GM12801 (cell line): ENCODE data around the gene AAK1.

ENCODE experiments used
- TF ChIP-seq, protein P1 (sequence below): IDR thresholded peaks from one replicate; pipeline ENCODE4 v1.5.1; 2011; ENCODE audit warnings: control low read depth; ENCODE audit not compliant: insufficient read length; ENCODE audit errors: extremely low read depth

AAK1 gene

DNA sequence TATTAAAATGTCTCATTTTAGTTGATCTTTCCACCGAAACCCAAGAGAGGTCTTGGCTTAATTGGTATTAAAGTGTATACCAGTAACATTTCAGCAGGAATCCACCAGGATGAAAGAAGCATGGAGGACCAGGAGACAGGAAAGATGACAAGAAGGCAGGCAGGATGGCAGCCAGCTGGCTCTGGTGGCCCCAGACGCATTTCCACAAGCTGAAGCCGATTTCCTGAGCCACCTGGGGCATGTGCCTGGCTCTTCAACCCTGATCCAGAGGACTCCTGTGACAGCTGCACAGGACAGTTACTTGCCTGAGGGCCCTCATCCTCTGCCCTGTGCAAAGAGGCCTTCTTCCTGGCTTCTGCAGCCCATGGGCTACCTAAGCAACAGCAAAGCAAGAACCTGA, 149.4 kb downstream of the AAK1 start:
- TF ChIP-seq, protein P1, sequence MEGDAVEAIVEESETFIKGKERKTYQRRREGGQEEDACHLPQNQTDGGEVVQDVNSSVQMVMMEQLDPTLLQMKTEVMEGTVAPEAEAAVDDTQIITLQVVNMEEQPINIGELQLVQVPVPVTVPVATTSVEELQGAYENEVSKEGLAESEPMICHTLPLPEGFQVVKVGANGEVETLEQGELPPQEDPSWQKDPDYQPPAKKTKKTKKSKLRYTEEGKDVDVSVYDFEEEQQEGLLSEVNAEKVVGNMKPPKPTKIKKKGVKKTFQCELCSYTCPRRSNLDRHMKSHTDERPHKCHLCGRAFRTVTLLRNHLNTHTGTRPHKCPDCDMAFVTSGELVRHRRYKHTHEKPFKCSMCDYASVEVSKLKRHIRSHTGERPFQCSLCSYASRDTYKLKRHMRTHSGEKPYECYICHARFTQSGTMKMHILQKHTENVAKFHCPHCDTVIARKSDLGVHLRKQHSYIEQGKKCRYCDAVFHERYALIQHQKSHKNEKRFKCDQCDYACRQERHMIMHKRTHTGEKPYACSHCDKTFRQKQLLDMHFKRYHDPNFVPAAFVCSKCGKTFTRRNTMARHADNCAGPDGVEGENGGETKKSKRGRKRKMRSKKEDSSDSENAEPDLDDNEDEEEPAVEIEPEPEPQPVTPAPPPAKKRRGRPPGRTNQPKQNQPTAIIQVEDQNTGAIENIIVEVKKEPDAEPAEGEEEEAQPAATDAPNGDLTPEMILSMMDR: no peak

DNA sequence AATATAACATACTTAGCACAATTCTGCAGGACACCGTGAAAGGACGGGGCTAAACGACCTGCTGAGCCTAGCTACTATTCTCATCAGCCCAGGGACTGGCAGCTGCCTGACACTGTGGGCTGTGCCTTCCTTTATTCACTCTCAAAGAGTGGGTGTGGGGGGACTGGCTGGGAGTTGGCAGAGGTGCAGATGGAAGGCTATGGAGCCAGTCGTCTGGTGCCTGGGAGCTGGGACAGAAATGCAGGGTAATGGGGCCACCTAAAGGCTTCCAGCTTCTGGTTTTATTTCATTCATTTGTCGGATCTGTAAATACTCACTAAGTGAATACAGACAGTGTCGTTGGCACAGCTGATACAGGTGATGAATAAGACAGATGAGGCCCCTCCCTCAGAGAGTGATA, 150.3 kb downstream of the AAK1 start:
- TF ChIP-seq, protein P1: no peak

DNA sequence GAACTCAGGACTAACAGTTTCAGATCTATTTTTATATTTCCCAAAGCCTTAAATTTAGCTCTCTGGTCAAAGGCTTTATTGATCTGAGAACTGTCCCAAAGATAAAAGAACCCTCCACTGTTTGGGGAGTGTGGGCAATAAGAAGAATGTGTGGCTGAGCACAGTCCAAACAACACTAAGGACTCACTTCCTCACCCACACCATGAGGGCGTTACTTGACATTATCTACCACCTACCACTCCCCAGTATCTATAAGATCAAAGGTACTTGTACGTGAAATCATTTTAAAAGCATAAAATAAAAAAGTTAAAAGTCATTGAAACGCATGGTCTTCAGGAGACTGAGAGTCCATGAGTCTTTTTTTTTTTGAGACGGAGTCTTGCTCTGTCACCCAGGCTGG, 151.7 kb downstream of the AAK1 start:
- TF ChIP-seq, protein P1: no peak

DNA sequence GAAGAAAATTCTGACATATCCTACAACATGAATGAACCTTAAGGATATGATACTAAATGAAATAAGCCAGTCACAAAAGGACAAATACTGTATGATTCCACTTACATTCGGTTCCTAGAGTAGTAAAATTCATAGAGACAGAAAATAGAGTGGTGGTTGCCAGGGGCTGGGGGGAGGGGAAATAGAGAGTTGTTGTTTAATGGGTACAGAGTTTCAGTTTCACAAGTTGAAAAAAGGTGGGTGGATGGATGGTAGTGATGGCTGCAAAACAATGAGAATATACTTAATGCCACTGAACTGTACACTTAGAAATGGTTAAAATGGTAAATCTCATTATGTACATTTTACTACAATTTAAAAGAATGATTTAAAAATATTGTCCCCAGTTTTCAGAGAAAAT, 153.1 kb downstream of the AAK1 start:
- TF ChIP-seq, protein P1: no peak

DNA sequence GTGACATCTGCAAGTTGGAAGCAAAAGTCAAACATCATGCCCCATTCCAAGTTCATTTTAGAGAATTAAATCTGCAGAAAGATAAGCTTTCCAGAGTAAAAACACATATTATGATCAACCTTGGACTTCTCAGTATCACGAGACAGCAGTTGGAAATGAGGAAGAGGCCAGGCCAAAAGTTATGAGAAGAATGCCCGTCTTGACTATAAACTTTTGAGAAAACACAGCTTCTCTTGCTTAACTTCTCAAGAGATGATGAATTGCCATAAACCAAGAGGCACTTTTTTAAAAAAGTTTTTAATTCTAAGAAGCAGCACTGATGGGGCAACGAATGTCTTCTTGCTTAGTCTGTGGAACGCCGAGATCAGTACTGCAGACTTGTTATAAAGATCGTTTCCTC, 153.7 kb downstream of the AAK1 start:
- TF ChIP-seq, protein P1: no peak

DNA sequence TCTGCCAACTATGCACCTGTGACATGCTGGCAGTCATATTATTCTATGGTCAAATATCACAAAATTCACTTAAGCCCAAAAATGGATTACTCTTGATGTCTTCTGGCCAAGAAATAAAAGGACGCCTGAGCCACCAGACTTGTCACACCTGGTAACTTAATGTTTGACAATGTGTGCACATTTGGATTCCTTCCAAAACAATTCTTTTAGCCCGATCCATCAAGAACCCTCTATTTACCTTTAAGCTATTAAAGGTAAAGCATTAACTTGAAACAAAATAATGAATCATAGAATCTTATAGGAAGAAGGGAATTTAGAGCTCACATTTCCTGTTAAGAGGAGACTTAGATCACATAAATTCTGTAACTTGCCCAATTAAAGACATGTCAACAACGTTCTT, 159.8 kb downstream of the AAK1 start:
- TF ChIP-seq, protein P1: no peak

DNA sequence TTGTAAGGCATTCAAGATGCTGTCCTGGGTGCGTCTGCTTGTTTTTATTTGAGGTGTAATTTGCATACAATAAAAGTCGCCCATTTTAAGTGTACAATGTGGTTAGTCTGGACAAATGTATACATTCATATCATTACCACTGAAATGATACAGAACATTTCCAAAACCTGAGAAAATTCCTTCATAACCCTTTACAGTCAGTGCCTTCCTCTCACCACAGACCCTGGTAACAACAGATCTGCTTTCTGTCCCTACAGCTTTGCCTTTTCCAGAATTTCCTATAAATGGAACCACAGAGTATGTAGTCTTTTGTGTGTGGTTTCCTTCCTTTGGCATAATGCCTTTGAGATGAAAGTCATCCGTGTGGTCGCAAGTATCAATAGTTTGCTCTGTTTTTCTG, 160.5 kb downstream of the AAK1 start:
- TF ChIP-seq, protein P1: no peak

DNA sequence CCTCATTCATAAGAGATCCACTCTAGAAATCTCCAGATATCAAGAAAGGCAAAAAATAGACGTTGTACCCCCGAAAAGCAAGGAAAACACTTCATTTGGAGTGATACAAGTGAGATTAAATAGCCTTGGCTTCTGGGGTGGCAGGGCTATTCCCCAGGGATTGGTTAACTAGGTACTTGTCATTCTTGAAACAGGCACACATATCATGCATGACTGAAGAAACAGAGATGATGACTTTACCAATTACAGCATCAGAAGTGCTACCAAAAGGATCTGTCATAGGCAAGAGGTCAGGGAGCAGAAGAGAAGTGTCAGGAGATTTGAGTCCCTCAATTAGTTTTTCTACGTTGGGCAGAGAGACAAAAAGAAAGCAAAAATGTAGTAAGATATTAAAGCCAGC, 161.1 kb downstream of the AAK1 start:
- TF ChIP-seq, protein P1: no peak
